Prostate gland (tissue), 2 donors: ENCODE data around the gene TSPAN14.

Source experiments
- POLR2A ChIP-seq: fragments of 450-650 bp; IDR thresholded peaks from one replicate; pipeline ENCODE4 v1.6.1; 2016; ENCODE audit warnings: antibody characterized with exemption, mild to moderate bottlenecking
- POLR2AphosphoS5 ChIP-seq: sonication (generic); formaldehyde crosslinking; IDR thresholded peaks from one replicate; pipeline ENCODE4 v1.6.1; 2017; ENCODE audit warnings: antibody characterized with exemption
- TF ChIP-seq, protein P1 (sequence below), 4 experiments: fragments of 200-600 bp in 2 of 4; fragments of 450-650 bp in 2 of 4; sonication (generic) in 2 of 4; IDR thresholded peaks; 1 replicate in 3 of 4; 2 replicates in 1 of 4; pipeline ENCODE4 v1.5.1; 2016 to 2019; ENCODE audit warnings: antibody characterized with exemption in 4 of 4, mild to moderate bottlenecking in 2 of 4, moderate library complexity in 2 of 4

DNA sequence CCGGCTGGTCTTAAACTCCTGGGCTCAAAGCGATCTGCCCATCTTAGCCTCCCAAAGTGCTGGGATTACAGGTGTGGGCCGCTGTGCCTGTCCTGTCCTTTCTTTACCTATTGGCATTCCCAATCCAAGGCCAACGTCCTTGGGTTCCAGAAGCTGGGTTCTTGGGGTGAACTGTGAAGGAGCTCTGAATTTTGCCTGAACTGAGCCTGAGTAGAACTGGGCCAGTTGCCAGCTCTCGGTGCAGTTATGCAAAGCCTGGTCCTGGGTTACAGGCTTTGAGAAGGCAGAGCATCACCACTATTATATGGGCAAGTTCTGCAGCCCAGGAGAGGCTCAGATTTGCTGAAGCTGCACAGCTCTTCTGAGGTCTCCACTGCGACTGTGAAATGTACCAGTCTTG, 59.0 kb downstream of the TSPAN14 start:
- TF ChIP-seq POLR2A (no peak), POLR2AphosphoS5 (no peak)
- TF ChIP-seq, protein P1, sequence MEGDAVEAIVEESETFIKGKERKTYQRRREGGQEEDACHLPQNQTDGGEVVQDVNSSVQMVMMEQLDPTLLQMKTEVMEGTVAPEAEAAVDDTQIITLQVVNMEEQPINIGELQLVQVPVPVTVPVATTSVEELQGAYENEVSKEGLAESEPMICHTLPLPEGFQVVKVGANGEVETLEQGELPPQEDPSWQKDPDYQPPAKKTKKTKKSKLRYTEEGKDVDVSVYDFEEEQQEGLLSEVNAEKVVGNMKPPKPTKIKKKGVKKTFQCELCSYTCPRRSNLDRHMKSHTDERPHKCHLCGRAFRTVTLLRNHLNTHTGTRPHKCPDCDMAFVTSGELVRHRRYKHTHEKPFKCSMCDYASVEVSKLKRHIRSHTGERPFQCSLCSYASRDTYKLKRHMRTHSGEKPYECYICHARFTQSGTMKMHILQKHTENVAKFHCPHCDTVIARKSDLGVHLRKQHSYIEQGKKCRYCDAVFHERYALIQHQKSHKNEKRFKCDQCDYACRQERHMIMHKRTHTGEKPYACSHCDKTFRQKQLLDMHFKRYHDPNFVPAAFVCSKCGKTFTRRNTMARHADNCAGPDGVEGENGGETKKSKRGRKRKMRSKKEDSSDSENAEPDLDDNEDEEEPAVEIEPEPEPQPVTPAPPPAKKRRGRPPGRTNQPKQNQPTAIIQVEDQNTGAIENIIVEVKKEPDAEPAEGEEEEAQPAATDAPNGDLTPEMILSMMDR (IDR thresholded peaks at IDR 0.05) = no peak
